GM12873 (cell line): ENCODE measurements around the gene WWOX.

ENCODE experiments used
- TF ChIP-seq, protein P1 (sequence below): IDR thresholded peaks from 2 replicates; pipeline ENCODE4 v1.5.1; 2012; ENCODE audit warnings: low read depth, mild to moderate bottlenecking, moderate library complexity, low read length, control low read depth; ENCODE audit not compliant: insufficient read depth; ENCODE audit errors: missing control alignments

WWOX gene

GRCh38 chr16:78523212-78523985 lies 423.9 kb downstream of the WWOX start:
- TF ChIP-seq, protein P1, sequence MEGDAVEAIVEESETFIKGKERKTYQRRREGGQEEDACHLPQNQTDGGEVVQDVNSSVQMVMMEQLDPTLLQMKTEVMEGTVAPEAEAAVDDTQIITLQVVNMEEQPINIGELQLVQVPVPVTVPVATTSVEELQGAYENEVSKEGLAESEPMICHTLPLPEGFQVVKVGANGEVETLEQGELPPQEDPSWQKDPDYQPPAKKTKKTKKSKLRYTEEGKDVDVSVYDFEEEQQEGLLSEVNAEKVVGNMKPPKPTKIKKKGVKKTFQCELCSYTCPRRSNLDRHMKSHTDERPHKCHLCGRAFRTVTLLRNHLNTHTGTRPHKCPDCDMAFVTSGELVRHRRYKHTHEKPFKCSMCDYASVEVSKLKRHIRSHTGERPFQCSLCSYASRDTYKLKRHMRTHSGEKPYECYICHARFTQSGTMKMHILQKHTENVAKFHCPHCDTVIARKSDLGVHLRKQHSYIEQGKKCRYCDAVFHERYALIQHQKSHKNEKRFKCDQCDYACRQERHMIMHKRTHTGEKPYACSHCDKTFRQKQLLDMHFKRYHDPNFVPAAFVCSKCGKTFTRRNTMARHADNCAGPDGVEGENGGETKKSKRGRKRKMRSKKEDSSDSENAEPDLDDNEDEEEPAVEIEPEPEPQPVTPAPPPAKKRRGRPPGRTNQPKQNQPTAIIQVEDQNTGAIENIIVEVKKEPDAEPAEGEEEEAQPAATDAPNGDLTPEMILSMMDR, result no peak

DNA sequence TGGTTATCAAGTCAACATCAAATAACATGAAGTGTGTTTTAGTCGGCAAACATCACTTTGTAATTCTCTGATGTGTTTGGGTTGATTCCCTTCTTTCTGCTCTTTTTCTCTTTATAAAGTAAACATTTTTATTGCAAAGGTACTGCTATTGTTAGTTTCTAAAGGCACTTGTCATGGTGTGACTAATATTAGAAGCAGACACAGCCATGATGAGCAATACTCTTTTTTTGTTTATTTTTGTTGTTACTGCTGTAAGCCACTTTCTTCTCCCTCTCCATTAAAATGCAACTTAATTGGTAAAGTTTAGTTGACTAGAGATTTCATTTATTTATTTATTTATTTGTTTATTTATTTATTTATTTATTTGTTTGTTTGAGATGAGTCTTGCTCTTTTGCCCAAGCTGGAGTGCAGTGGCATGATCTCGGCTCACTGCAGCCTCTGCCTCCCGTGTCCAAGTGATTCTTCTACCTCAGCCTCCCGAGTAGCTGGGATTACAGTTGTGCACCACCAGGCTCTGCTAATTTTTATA lies 424.7 kb downstream of the WWOX start:
- TF ChIP-seq, protein P1, result no peak

DNA sequence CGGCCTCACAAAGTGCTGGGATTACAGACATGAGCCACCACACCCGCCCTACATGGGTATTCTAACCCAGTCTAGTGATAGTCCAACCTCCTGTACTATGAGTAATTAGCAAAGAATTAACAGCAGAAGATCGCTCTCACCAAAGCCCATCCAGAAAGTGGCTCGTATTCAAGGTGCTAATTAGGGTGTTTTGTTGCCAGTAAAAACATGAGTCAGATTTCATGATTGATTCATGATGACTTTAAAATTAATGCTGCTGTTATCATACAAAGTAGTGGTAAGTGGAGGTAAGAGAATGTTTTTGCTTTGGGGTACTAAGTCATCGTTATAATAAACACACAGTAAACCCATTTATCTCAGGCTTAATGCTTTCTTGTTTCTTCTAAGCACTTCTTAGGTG lies 428.8 kb downstream of the WWOX start:
- TF ChIP-seq, protein P1, result no peak

DNA sequence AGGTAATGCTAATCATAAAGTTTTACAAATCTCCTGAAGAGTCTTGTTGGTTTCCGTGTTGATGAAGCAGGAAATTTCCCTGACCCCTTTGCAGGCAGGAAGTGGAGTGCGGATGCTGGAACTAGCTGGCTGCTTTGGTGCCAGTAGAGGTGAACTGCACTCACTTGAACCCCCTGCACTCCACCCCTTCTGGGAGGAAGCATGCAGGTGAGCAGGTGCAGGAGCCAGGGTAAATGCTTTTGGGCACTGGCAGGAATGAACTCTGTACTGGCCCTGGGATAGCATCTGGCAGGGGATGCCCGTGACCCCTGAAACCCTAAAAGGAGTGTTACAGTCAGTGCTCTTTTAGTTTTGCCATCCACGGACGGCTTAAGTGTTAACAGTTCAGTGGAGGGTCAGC lies 430.4 kb downstream of the WWOX start:
- TF ChIP-seq, protein P1, result no peak

- TF ChIP-seq, protein P1, result no peak
These were observed 430.8 kb downstream of the WWOX start for GRCh38 chr16:78530283-78530682.

GRCh38 chr16:78535098-78535497 lies 435.6 kb downstream of the WWOX start:
- TF ChIP-seq, protein P1, result no peak

DNA sequence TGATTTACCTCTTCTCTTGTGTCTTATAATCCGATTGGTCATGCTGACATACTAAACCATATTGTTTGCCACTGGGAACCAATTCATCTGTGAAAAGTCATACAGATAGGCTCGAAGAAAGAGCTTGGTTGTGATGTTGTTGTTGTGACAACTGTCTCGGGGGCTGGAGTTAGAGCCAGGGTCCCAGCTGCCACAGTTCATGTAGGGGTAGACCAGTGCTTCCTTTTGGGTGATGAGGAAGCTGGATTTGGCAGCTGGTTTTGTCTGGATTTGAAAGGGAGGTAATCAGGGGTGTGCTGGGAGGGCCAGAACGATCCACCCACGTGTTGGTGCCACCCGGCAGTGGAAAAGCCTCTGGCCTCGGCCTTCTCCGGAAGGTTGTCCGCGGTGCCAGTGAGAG lies 438.1 kb downstream of the WWOX start:
- TF ChIP-seq, protein P1, result no peak
